Measurements from ENCODE around the gene ENOPH1. TPM values are rescaled to one million over a fixed set of nuclear protein-coding genes. Genes with fewer than 3 reads are reported as not detected.

Gene ENOPH1
- total RNA-seq, 1 donor from 2014 or later: 23.7 TPM

DNA sequence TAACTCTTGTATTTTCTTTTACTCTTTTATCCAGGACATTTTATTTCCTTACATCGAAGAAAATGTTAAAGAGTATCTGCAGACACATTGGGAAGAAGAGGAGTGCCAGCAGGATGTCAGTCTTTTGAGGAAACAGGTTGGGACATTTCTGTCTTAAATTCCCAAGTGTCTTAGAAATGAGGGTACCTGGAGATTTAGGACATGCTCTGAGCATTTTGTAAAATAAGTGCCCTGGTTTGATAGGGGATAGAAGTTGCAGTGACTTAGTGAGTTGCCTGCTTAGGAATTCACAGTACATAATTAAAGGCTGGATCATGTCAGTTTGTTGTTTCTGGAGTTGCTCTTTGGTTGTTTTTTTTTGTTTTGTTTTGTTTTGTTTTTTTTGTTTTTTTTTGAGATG is 17.5 kb downstream of the ENOPH1 start:
- no peaks in the 10 kb centered on the region for H3K27me3 ChIP-seq (ENCODE audit: low read depth)
- TF ChIP-seq, protein P1, sequence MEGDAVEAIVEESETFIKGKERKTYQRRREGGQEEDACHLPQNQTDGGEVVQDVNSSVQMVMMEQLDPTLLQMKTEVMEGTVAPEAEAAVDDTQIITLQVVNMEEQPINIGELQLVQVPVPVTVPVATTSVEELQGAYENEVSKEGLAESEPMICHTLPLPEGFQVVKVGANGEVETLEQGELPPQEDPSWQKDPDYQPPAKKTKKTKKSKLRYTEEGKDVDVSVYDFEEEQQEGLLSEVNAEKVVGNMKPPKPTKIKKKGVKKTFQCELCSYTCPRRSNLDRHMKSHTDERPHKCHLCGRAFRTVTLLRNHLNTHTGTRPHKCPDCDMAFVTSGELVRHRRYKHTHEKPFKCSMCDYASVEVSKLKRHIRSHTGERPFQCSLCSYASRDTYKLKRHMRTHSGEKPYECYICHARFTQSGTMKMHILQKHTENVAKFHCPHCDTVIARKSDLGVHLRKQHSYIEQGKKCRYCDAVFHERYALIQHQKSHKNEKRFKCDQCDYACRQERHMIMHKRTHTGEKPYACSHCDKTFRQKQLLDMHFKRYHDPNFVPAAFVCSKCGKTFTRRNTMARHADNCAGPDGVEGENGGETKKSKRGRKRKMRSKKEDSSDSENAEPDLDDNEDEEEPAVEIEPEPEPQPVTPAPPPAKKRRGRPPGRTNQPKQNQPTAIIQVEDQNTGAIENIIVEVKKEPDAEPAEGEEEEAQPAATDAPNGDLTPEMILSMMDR (IDR thresholded peaks at IDR 0.05): no peak
- H3K27ac ChIP-seq: no peak overlapping the region
- H3K36me3 ChIP-seq: peaks cover 49% of the 10 kb centered on the region
- DNase-seq (no peak), ATAC-seq (no peak)
- no peaks in the 10 kb centered on the region for H3K9me3 ChIP-seq
- no peak overlapping the region for H3K4me3 ChIP-seq
- H3K4me1 ChIP-seq: no peaks in the 10 kb centered on the region
- intact Hi-C loops (cut with DNase I): no loop called here

DNA sequence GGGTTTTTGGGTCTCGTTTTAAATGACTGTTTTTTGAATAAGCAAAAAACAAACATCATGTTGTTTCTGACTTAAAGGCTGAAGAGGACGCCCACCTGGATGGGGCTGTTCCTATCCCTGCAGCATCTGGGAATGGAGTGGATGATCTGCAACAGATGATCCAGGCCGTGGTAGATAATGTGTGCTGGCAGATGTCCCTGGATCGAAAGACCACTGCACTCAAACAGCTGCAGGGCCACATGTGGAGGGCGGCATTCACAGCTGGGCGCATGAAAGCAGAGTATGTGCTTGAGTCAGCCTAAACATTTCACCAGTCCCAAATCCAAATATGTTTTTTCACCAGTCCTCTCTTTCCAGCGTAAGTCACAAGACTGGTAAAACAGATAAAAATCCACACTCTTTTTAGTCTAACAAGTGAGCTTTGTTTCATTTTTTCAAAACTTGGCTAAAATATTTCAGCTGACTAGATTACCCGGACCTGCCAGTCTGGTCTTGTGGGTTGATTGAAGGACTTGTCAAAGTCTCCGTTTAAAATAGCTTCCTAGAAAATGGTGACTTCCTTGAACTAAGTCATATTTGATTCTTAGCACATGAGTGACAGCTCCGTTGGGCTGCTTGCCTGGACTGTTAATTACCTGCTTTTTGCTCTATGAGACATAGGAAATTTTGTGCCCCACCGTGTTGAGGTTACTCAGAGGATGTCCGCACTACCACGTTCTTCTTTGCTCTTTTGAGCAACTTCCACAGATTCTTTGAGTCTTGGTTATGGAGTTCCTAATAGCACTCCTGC is 20.8 kb downstream of the ENOPH1 start:
- Histone ChIP-seq H3K36me3 (peaks cover 79% of the 10 kb centered on the region), H3K27ac (no peak overlapping the region), H3K4me1 (no peaks in the 10 kb centered on the region), H3K27me3 (ENCODE audit: low read depth) (no peaks in the 10 kb centered on the region), H3K9me3 (no peaks in the 10 kb centered on the region), H3K4me3 (no peak overlapping the region)
- DNase-seq (no peak), ATAC-seq (no peak)
- TF ChIP-seq, protein P1 (IDR thresholded peaks at IDR 0.05): no peak
- intact Hi-C loops (cut with DNase I): no loop called here

DNA sequence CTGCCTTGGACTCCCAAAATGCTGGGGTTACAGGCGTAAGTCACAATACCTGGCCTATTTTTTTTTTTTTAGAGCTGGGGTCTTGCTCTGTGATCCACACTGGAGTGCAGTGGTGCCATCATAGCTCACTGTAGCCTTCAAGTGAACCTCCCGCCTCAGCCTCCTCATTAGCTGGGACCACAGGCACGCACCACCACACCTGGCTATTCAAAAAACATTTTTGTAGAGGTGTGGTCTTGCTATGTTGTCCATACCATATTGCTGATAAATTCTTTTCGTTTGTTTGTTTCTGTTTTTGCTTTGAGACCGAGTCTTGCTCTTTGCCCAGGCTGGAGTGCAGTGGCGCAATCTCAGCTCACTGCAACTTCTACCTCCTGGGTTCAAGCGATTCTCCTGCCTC is 21.6 kb downstream of the ENOPH1 start:
- Histone ChIP-seq H3K4me3 (no peak overlapping the region), H3K4me1 (no peaks in the 10 kb centered on the region), H3K36me3 (peaks cover 85% of the 10 kb centered on the region), H3K27me3 (ENCODE audit: low read depth) (no peaks in the 10 kb centered on the region), H3K27ac (no peak overlapping the region), H3K9me3 (no peaks in the 10 kb centered on the region)
- ATAC-seq (no peak), DNase-seq (no peak)
- TF ChIP-seq, protein P1 (IDR thresholded peaks at IDR 0.05): no peak
- intact Hi-C loops (cut with DNase I): no loop called here

DNA sequence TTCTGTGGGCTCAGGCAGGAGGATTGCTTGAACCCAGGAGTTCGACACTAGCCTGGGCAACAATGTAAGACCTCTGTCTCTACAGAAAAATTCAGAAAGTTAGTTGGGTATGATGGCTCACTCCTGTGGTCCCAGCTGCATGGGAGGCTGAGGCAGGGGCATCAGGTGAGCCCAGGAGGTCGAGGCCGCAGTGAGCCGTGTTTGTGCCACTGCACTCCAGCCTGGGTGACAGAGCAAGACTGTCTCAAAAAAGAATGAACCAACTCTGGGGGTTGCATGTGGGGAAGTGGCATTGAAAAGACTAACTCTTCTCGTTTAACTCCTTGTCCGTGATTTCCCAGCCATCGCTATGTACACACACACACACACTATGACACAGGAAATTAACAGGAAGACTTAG is 26.9 kb downstream of the ENOPH1 start:
- intact Hi-C loops (cut with DNase I): no loop called here
- peaks cover 82% of the 10 kb centered on the region for H3K36me3 ChIP-seq

DNA sequence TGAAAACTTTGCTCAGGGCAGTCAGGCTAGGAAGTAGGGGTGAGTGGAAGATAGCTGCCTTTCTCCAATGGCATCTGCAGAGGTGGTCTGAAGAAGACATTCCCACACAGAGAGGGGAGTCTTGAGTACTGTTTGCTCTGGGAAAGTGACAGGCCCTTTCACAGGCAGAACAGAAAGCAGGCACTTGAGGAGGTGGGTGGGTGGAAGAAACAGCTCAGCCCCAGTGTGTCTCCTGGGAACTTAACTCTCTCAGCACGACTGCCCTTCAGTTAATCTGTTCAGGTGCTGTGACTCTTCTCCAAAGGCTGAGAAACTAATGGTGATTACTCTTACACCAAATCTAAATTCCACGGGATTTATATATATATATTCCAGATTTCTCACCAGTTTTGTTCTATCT is 28.3 kb downstream of the ENOPH1 start:
- Histone ChIP-seq H3K27ac (no peak overlapping the region), H3K36me3 (peaks cover 67% of the 10 kb centered on the region), H3K4me1 (peaks cover 5% of the 10 kb centered on the region), H3K27me3 (ENCODE audit: low read depth) (no peaks in the 10 kb centered on the region), H3K9me3 (no peaks in the 10 kb centered on the region), H3K4me3 (no peak overlapping the region)
- TF ChIP-seq, protein P1 (IDR thresholded peaks at IDR 0.05): no peak
- intact Hi-C loops (cut with DNase I): no loop called here
- DNase-seq (no peak), ATAC-seq (no peak)

More for the DNA sequence above, 26.9 kb downstream of the ENOPH1 start:
- H3K4me3 ChIP-seq: no peak overlapping the region
- H3K9me3 ChIP-seq: no peaks in the 10 kb centered on the region
- ATAC-seq: no peak
- H3K27ac ChIP-seq: no peak overlapping the region
- DNase-seq: no peak
- no peaks in the 10 kb centered on the region for H3K27me3 ChIP-seq (ENCODE audit: low read depth)
- H3K4me1 ChIP-seq: no peaks in the 10 kb centered on the region
- TF ChIP-seq, protein P1 (IDR thresholded peaks at IDR 0.05): no peak

Measured in lower lobe of right lung (tissue), 2 donors.